H9 (cell line): ENCODE measurements around the gene MORC1. TPM values are rescaled to one million over a fixed set of nuclear protein-coding genes. Genes with fewer than 3 reads are reported as not detected.

Experiments used
- DNase-seq: peaks from one replicate; pipeline ENCODE4 v3.0.0-alpha.2; 2017
- H2AFZ ChIP-seq: one replicate; pipeline ENCODE4 v1.6.1; 2013; ENCODE audit warnings: mild to moderate bottlenecking, low read length, control low read depth, moderate library complexity
- H2AK5ac ChIP-seq: 2 replicates; pipeline ENCODE4 v1.6.1; 2013; ENCODE audit warnings: low read length, control low read depth, mixed read lengths; ENCODE audit not compliant: insufficient read length
- H2BK120ac ChIP-seq: one replicate; pipeline ENCODE4 v1.6.1; 2013; ENCODE audit warnings: low read depth, mild to moderate bottlenecking, low read length, control low read depth, inconsistent platforms; ENCODE audit not compliant: poor library complexity, severe bottlenecking
- H2BK12ac ChIP-seq: 2 replicates; pipeline ENCODE4 v1.6.1; 2013; ENCODE audit warnings: low read length, control low read depth, mixed read lengths, low read depth; ENCODE audit not compliant: insufficient read length
- H2BK15ac ChIP-seq: 2 replicates; pipeline ENCODE4 v1.6.1; 2013; ENCODE audit warnings: low read depth, low read length, control low read depth
- H2BK20ac ChIP-seq: one replicate; pipeline ENCODE4 v1.6.1; 2013; ENCODE audit warnings: low read depth, mild to moderate bottlenecking, low read length, control low read depth, inconsistent platforms; ENCODE audit not compliant: poor library complexity, severe bottlenecking
- H2BK5ac ChIP-seq: 2 replicates; pipeline ENCODE4 v1.6.1; 2013; ENCODE audit warnings: low read length, control low read depth, mixed read lengths; ENCODE audit not compliant: insufficient read length
- H3K14ac ChIP-seq: 2 replicates; pipeline ENCODE4 v1.6.1; 2013; ENCODE audit warnings: low read length, control low read depth; ENCODE audit not compliant: insufficient read depth
- H3K18ac ChIP-seq: 2 replicates; pipeline ENCODE4 v1.6.1; 2013; ENCODE audit warnings: low read depth, mild to moderate bottlenecking, mixed read lengths, low read length, control low read depth; ENCODE audit not compliant: insufficient read length
- H3K23ac ChIP-seq: 2 replicates; pipeline ENCODE4 v1.6.1; 2013; ENCODE audit warnings: low read length, control low read depth, mixed read lengths, low read depth; ENCODE audit not compliant: insufficient read length
- H3K23me2 ChIP-seq: 2 replicates; pipeline ENCODE4 v1.6.1; 2013; ENCODE audit warnings: low read depth, mild to moderate bottlenecking, mixed read lengths, low read length, control low read depth; ENCODE audit not compliant: insufficient read length, poor library complexity, severe bottlenecking
- H3K27ac ChIP-seq: 2 replicates; pipeline ENCODE4 v1.5.1; 2013; ENCODE audit warnings: low read length, control low read depth, mixed read lengths, low read depth; ENCODE audit not compliant: insufficient read length
- H3K27me3 ChIP-seq: 2 replicates; pipeline ENCODE4 v1.6.1; 2013; ENCODE audit warnings: low read length, control low read depth, inconsistent platforms; ENCODE audit not compliant: insufficient read depth
- H3K4ac ChIP-seq: 2 replicates; pipeline ENCODE4 v1.6.1; 2013; ENCODE audit warnings: low read depth, mild to moderate bottlenecking, control low read depth, inconsistent platforms, low read length, moderate library complexity
- H3K4me1 ChIP-seq: 2 replicates; pipeline ENCODE4 v1.6.1; 2013; ENCODE audit warnings: low read length, control low read depth, inconsistent platforms; ENCODE audit not compliant: insufficient read depth
- H3K4me2 ChIP-seq: 2 replicates; pipeline ENCODE4 v1.6.1; 2013; ENCODE audit warnings: low read length, control low read depth, mixed read lengths; ENCODE audit not compliant: insufficient read length, insufficient read depth
- H3K56ac ChIP-seq: 2 replicates; pipeline ENCODE4 v1.6.1; 2013; ENCODE audit warnings: low read depth, mild to moderate bottlenecking, mixed read lengths, low read length, control low read depth; ENCODE audit not compliant: insufficient read length
- H3K79me1 ChIP-seq: 2 replicates; pipeline ENCODE4 v1.6.1; 2013; ENCODE audit warnings: low read depth, mild to moderate bottlenecking, moderate library complexity, low read length, control low read depth, inconsistent platforms; ENCODE audit not compliant: insufficient read depth, poor library complexity, severe bottlenecking
- H3K79me2 ChIP-seq: 2 replicates; pipeline ENCODE4 v1.6.1; 2013; ENCODE audit warnings: low read length, control low read depth, inconsistent platforms; ENCODE audit not compliant: insufficient read depth
- H3K9ac ChIP-seq: 2 replicates; pipeline ENCODE4 v1.6.1; 2013; ENCODE audit warnings: low read length, control low read depth, mixed read lengths; ENCODE audit not compliant: insufficient read length; ENCODE audit errors: extremely low read depth
- H3K9me3 ChIP-seq: one replicate; pipeline ENCODE4 v1.6.1; 2013; ENCODE audit warnings: low read depth, low read length, inconsistent platforms; ENCODE audit not compliant: control insufficient read depth
- H3T11ph ChIP-seq: one replicate; pipeline ENCODE4 v1.6.1; 2013; ENCODE audit warnings: mild to moderate bottlenecking, low read length, control low read depth, inconsistent platforms
- H4K20me1 ChIP-seq: one replicate; pipeline ENCODE4 v1.6.1; 2013; ENCODE audit not compliant: control insufficient read depth, insufficient read length, insufficient read depth
- H4K5ac ChIP-seq: 2 replicates; pipeline ENCODE4 v1.6.1; 2013; ENCODE audit warnings: low read depth, mild to moderate bottlenecking, mixed read lengths, low read length, control low read depth; ENCODE audit not compliant: insufficient read length
- H4K8ac ChIP-seq: replicated peaks from 2 replicates; pipeline ENCODE4 v1.6.1; 2013; ENCODE audit warnings: low read length, control low read depth, mixed read lengths, low read depth; ENCODE audit not compliant: insufficient read length
- H4K91ac ChIP-seq: 2 replicates; pipeline ENCODE4 v1.6.1; 2013; ENCODE audit warnings: low read depth, mild to moderate bottlenecking, moderate library complexity, mixed read lengths, low read length, control low read depth; ENCODE audit not compliant: insufficient read length
- H3K27ac Mint-ChIP-seq, 3 experiments: 2 replicates in 2 of 3; 3 replicates in 1 of 3; pipeline ENCODE4 v1.8.0; 2020 to 2021; ENCODE audit warnings: mixed read lengths in 3 of 3, mild to moderate bottlenecking in 1 of 3, moderate library complexity in 1 of 3
- H3K27me3 Mint-ChIP-seq: 2 replicates; pipeline ENCODE4 v1.8.0; 2021; ENCODE audit warnings: low read depth, mild to moderate bottlenecking, moderate library complexity, mixed read lengths
- H3K36me3 Mint-ChIP-seq, 3 experiments: 2 replicates in 2 of 3; 3 replicates in 1 of 3; pipeline ENCODE4 v1.8.0; 2020 to 2021; ENCODE audit warnings: low read depth in 3 of 3, mixed read lengths in 3 of 3; ENCODE audit not compliant: insufficient read depth in 1 of 3
- H3K4me1 Mint-ChIP-seq, 2 experiments: 2 replicates each; pipeline ENCODE4 v1.8.0; 2020; ENCODE audit warnings: mixed read lengths in 2 of 2
- H3K4me3 Mint-ChIP-seq, 2 experiments: 2 replicates in 1 of 2; 3 replicates in 1 of 2; pipeline ENCODE4 v1.8.0; 2020 to 2021; ENCODE audit warnings: mild to moderate bottlenecking in 2 of 2, mixed read lengths in 2 of 2, moderate library complexity in 1 of 2
- H3K9me3 Mint-ChIP-seq, 2 experiments: 2 replicates in 1 of 2; 3 replicates in 1 of 2; pipeline ENCODE4 v1.8.0; 2020; ENCODE audit warnings: mild to moderate bottlenecking in 2 of 2, mixed read lengths in 2 of 2, moderate library complexity in 1 of 2
- WGBS: extraction: QIAGEN DNeasy Blood & Tissue Kit; methylation state at CpG from one replicate; pipeline ENCODE4 v1.1.7; 2013; ENCODE audit warnings: missing lambda C conversion rate, low lambda C conversion rate, mixed read lengths; ENCODE audit not compliant: insufficient read length; ENCODE audit errors: extremely low coverage; 5-methylcytosine and 5-hydroxymethylcytosine counted together
- total RNA-seq: library from RNA; stranded (reverse); gene quantifications from 2 replicates; pipeline ENCODE4 v1.2.1, GENCODE V29; 2021
- TF ChIP-seq, protein P1 (sequence below): fragments of 200-600 bp; sonication (generic); conservative IDR thresholded peaks from 3 replicates; pipeline ENCODE4 v1.8.0; 2021; ENCODE audit warnings: antibody characterized with exemption, mild to moderate bottlenecking

The MORC1 gene
- total RNA-seq, 1 experiment from 2014 or later: not detected

DNA sequence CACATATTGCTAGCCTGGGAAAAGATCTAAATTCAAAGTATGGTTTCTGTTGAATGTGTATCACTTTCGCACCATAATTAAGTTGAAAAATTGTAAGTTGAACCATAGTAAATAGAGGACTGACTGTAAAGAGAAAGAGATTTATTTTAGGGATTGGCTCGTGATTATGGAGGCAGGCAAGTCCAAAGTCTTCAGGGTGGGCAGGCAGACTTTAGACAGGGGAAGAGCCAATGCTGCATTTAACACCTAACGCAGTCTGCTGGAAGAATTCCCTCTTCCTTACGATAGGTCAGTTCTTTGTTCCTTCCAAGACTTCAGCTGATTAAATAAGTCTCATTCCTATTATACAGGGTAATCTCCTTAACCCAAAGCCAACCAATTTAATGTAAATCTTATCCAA is 34.4 kb upstream of the MORC1 start:
- Histone ChIP-seq H3K27ac (no peak overlapping the region), H3K79me2 (no peaks in the 10 kb centered on the region), H2AFZ (no peak overlapping the region), H2BK12ac (no peak overlapping the region), H3K9me3 (no peaks in the 10 kb centered on the region), H3K27me3 (no peaks in the 10 kb centered on the region), H3K23me2 (no peaks in the 10 kb centered on the region), H3K9ac (no peak overlapping the region), H3T11ph (no peak overlapping the region), H2BK15ac (no peak overlapping the region), H2BK20ac (no peak overlapping the region), H4K8ac (no peak overlapping the region), H3K4me1 (no peaks in the 10 kb centered on the region; the same call in 1 of the 2 replicates), H3K23ac (no peak overlapping the region), H3K79me1 (no peaks in the 10 kb centered on the region), H4K5ac (no peak overlapping the region), H2AK5ac (no peak overlapping the region), H3K4ac (no peak overlapping the region), H4K91ac (no peak overlapping the region), H3K4me2 (no peak overlapping the region), H2BK120ac (no peak overlapping the region), H3K18ac (no peak overlapping the region), H2BK5ac (no peak overlapping the region), H4K20me1 (no peaks in the 10 kb centered on the region), H3K14ac (no peak overlapping the region), H3K56ac (no peak overlapping the region)
- H3K9me3 Mint-ChIP-seq: no peaks in the 10 kb centered on the region
- H3K27ac Mint-ChIP-seq: no peak overlapping the region
- H3K36me3 Mint-ChIP-seq: no peaks in the 10 kb centered on the region
- no peaks in the 10 kb centered on the region for H3K27me3 Mint-ChIP-seq
- no peak for DNase-seq
- H3K4me1 Mint-ChIP-seq: peaks cover 5 to 12% of the 10 kb centered on the region in 2 experiments
- no peak overlapping the region for H3K4me3 Mint-ChIP-seq
- TF ChIP-seq, protein P1, sequence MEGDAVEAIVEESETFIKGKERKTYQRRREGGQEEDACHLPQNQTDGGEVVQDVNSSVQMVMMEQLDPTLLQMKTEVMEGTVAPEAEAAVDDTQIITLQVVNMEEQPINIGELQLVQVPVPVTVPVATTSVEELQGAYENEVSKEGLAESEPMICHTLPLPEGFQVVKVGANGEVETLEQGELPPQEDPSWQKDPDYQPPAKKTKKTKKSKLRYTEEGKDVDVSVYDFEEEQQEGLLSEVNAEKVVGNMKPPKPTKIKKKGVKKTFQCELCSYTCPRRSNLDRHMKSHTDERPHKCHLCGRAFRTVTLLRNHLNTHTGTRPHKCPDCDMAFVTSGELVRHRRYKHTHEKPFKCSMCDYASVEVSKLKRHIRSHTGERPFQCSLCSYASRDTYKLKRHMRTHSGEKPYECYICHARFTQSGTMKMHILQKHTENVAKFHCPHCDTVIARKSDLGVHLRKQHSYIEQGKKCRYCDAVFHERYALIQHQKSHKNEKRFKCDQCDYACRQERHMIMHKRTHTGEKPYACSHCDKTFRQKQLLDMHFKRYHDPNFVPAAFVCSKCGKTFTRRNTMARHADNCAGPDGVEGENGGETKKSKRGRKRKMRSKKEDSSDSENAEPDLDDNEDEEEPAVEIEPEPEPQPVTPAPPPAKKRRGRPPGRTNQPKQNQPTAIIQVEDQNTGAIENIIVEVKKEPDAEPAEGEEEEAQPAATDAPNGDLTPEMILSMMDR: no peak
- no CpG with 5 or more reads among the region's 4 CpGs for WGBS
